ENCODE data around the gene NRROS. TPM values are rescaled to one million over a fixed set of nuclear protein-coding genes. Genes with fewer than 3 reads are reported as not detected.
A peak's percentile ranks its signal among the peaks of the same experiment; 100 is the strongest.

Gene NRROS
- total RNA-seq, 1 experiment from 2014 or later = 0.64 TPM

DNA sequence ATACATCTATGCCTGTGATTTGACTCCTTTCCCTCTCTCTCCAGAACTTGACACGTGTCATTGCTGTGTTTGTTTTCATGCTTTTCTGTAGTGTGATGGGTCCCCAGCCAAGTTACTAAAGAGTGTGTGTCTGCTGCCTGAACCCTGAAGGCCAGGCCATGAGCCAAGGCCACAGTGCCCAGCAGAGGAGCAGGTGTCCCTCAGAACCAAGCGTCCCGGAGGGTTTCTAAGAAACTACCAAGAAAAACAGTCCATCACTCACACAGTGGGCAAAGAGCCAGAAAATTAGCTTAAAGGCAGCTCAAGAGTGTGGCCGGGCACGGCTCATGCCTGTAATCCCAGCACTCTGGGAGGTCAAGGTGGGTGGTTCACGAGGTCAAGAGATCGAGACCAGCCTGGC, 35.8 kb upstream of the NRROS start:
- Histone ChIP-seq H3K27me3 (replicated peaks; ENCODE audit: insufficient read depth, low read depth, low read length, poor library complexity) (no peaks in the 10 kb centered on the region), H3K27ac (ENCODE audit: low read depth, low read length, poor library complexity, severe bottlenecking) (no peak overlapping the region), H3K4me1 (ENCODE audit: insufficient read depth, low read length, poor library complexity, severe bottlenecking) (no peaks in the 10 kb centered on the region), H3K9me3 (ENCODE audit: low read depth, low read length, poor library complexity, severe bottlenecking) (no peaks in the 10 kb centered on the region), H3K36me3 (ENCODE audit: insufficient read depth, low read length, poor library complexity, severe bottlenecking) (no peaks in the 10 kb centered on the region), H3K4me3 (ENCODE audit: low read depth, low read length, poor library complexity, severe bottlenecking) (no peak overlapping the region)
- TF ChIP-seq EZH2 (IDR thresholded peaks at IDR 0.05; ENCODE audit: borderline replicate concordance, low read depth, low read length, poor library complexity, severe bottlenecking) = no peak
- TF ChIP-seq, protein P1, sequence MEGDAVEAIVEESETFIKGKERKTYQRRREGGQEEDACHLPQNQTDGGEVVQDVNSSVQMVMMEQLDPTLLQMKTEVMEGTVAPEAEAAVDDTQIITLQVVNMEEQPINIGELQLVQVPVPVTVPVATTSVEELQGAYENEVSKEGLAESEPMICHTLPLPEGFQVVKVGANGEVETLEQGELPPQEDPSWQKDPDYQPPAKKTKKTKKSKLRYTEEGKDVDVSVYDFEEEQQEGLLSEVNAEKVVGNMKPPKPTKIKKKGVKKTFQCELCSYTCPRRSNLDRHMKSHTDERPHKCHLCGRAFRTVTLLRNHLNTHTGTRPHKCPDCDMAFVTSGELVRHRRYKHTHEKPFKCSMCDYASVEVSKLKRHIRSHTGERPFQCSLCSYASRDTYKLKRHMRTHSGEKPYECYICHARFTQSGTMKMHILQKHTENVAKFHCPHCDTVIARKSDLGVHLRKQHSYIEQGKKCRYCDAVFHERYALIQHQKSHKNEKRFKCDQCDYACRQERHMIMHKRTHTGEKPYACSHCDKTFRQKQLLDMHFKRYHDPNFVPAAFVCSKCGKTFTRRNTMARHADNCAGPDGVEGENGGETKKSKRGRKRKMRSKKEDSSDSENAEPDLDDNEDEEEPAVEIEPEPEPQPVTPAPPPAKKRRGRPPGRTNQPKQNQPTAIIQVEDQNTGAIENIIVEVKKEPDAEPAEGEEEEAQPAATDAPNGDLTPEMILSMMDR (conservative IDR thresholded peaks at IDR 0.05; ENCODE audit: low read depth, low read length) = no peak
- CTCF ChIA-PET = no interaction called here
- intact Hi-C loops (cut with micrococcal nuclease; ENCODE audit: unreplicated experiment) = loop anchor here (10.0 kb wide), 3 partner anchors 341 to 581 kb away; partner anchors contain the start of gene NCBP2
- DNase-seq (ENCODE audit: low spot score) = no peak
- BruUV-seq (replicated peaks) = no TSS peak
- POLR2A ChIA-PET (ENCODE audit: low non-redundant PET) = no interaction called here

DNA sequence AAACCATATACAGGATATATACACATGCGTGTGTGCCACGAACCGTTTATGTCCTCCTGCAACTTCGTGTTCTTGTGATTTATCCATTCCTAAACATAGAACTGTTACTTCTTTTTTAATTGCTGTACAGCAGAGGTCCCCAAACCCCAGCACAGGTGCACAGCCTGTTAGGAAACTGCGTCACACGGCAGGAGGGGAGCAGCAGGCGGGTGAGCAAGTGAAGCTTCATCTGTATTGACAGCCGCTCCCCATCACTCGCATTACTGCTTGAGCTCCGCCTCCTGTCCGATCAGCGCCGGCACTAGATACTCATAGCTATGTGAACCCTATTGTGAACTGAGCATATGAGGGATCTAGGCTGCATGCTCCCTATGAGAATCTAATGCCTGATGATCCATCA, 34.9 kb upstream of the NRROS start:
- H3K9me3 ChIP-seq (ENCODE audit: low read depth, low read length, poor library complexity, severe bottlenecking) = no peaks in the 10 kb centered on the region
- H3K36me3 ChIP-seq (ENCODE audit: insufficient read depth, low read length, poor library complexity, severe bottlenecking) = no peaks in the 10 kb centered on the region
- no peak overlapping the region for H3K27ac ChIP-seq (ENCODE audit: low read depth, low read length, poor library complexity, severe bottlenecking)
- ChIA-PET POLR2A (ENCODE audit: low non-redundant PET) (no interaction called here), CTCF (interaction anchor here (0.6 kb wide), 1 partner anchor 60 kb away, joined by 4 read pairs; no protein-coding TSS in a partner anchor)
- no peak overlapping the region for H3K4me3 ChIP-seq (ENCODE audit: low read depth, low read length, poor library complexity, severe bottlenecking)
- H3K4me1 ChIP-seq (ENCODE audit: insufficient read depth, low read length, poor library complexity, severe bottlenecking) = peaks cover 2% of the 10 kb centered on the region
- intact Hi-C loops (cut with micrococcal nuclease; ENCODE audit: unreplicated experiment) = loop anchor here (10.0 kb wide), 3 partner anchors 340 to 580 kb away; partner anchors contain the start of gene NCBP2
- no peaks in the 10 kb centered on the region for H3K27me3 ChIP-seq (replicated peaks; ENCODE audit: insufficient read depth, low read depth, low read length, poor library complexity)
- no TSS peak for BruUV-seq (replicated peaks)
- TF ChIP-seq EZH2 (IDR thresholded peaks at IDR 0.05; ENCODE audit: borderline replicate concordance, low read depth, low read length, poor library complexity, severe bottlenecking) = no peak
- TF ChIP-seq, protein P1 (conservative IDR thresholded peaks at IDR 0.05; ENCODE audit: low read depth, low read length) = no peak
- peak; percentile 32 for DNase-seq (ENCODE audit: low spot score)

GRCh38 chr3:196608693-196609092, 30.8 kb upstream of the NRROS start:
- Histone ChIP-seq H3K4me3 (ENCODE audit: low read depth, low read length, poor library complexity, severe bottlenecking) (no peak overlapping the region), H3K9me3 (ENCODE audit: low read depth, low read length, poor library complexity, severe bottlenecking) (no peaks in the 10 kb centered on the region), H3K36me3 (ENCODE audit: insufficient read depth, low read length, poor library complexity, severe bottlenecking) (no peaks in the 10 kb centered on the region), H3K27me3 (replicated peaks; ENCODE audit: insufficient read depth, low read depth, low read length, poor library complexity) (no peaks in the 10 kb centered on the region), H3K27ac (ENCODE audit: low read depth, low read length, poor library complexity, severe bottlenecking) (no peak overlapping the region), H3K4me1 (ENCODE audit: insufficient read depth, low read length, poor library complexity, severe bottlenecking) (peaks cover 4% of the 10 kb centered on the region)
- ChIA-PET CTCF (interaction anchor here (1.0 to 1.5 kb wide), 4 partner anchors 56 to 421 kb away, joined by 3 to 6 read pairs (median 4); partner anchors contain the start of gene MELTF), POLR2A (ENCODE audit: low non-redundant PET) (no interaction called here)
- intact Hi-C loops (cut with micrococcal nuclease; ENCODE audit: unreplicated experiment) = loop anchor here (1.0 to 10.0 kb wide), 5 partner anchors 77 to 576 kb away; partner anchors contain the start of gene NCBP2
- no TSS peak for BruUV-seq (replicated peaks)
- TF ChIP-seq EZH2 (IDR thresholded peaks at IDR 0.05; ENCODE audit: borderline replicate concordance, low read depth, low read length, poor library complexity, severe bottlenecking) = no peak
- TF ChIP-seq, protein P1 (conservative IDR thresholded peaks at IDR 0.05; ENCODE audit: low read depth, low read length) = no peak
- no peak for DNase-seq (ENCODE audit: low spot score)

Measured in A673 (cell line).